ENCODE data around the gene SNW1. TPM values are rescaled to one million over a fixed set of nuclear protein-coding genes. Genes with fewer than 3 reads are reported as not detected.

The SNW1 gene
- total RNA-seq = 36.8 TPM

DNA sequence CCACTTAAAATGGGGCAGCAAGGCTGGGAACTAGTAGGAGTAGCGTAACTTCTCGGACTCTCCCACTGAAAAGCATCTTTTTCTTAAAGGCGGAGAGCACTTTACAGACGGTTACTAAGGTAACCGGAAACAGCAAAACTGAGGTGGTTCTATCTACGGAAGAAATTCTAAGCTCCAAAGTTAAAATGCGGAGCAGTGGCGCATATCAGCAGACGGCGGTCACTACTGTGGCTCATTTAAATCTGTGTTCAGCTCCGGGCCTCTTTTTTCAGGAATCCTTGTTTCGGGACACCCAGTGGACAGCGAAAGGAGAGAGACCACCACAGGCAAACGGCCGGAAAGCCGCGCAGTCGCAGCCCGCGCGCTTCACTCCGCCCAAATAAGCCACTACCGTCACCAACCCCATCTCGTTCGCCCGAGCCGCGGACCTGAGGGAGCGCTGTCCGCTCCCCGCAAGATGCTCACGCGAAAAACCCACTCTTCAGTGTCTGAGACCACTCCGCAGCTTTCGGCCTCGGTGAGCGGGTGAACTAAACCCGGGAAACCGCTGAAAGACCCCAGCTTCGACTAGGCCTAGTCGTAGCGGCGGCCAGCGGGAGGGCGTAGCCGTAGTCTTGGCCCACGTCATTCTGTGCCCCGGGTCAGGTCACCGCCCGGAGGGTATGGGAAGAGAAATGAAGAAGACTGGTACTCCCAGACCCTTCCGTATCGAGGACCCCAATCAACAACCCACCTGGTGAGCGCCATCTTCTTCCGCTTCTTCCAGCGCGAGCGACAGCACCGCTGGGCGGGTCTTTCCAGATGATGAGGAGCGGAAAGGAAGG, at the start of gene SNW1:
Gene SNW1, minus strand, starts transcription at position 776 of the 824 bp plus-strand sequence. Its CDS starts 29 bp downstream, at position 747.
- TF ChIP-seq POLR2AphosphoS5 (IDR thresholded peaks at IDR 0.05; ENCODE audit: insufficient read depth in 1 of 2, low read depth in 1 of 2) = peak; percentile 97
- TF ChIP-seq CTCF (IDR thresholded peaks at IDR 0.05) = no peak
- TF ChIP-seq POLR2A (IDR thresholded peaks at IDR 0.05) = peak in 1 of 2 donors; percentile 65
- peak in 1 of 2 donors; percentile 95 for DNase-seq (ENCODE audit: extremely low spot score in 2 of 2)
- Histone ChIP-seq H3K4me3 (peak within 1 kb of the TSS; percentile 70 to 97), H3K27ac (peak within 1 kb of the TSS; percentile 93), H3K36me3 (no peaks in the 10 kb centered on the region), H3K4me1 (peaks cover 45% of the 10 kb centered on the region), H3K9me3 (no peaks in the 10 kb centered on the region), H3K27me3 (no peaks in the 10 kb centered on the region)
- intact Hi-C loops (cut with DNase I) = no loop called here

DNA sequence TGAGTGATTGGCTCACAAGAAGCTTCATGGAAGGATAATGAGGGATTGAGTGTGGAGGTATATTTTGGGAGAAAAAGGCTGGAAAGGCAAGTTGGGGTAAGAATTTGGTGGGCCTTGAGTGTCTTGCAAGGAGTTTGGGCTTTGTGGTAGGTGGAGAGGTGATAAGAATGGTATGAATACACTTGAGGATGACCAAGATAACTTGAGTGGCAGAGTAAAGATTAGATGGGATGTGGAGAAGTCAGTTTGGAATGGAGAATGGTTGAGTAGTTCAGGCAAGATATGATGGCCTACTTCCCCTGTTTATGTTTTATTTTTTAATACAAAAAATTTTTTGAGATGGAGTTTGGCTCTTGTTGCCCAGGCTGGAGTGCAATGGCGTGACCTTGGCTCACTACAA, 48.1 kb upstream of the SNW1 start:
- Histone ChIP-seq H3K27me3 (no peaks in the 10 kb centered on the region), H3K9me3 (no peaks in the 10 kb centered on the region), H3K27ac (no peak overlapping the region), H3K4me3 (no peak overlapping the region), H3K4me1 (no peaks in the 10 kb centered on the region), H3K36me3 (no peaks in the 10 kb centered on the region)
- intact Hi-C loops (cut with DNase I) = no loop called here
- TF ChIP-seq POLR2AphosphoS5 (IDR thresholded peaks at IDR 0.05; ENCODE audit: insufficient read depth in 1 of 2, low read depth in 1 of 2) (no peak), POLR2A (IDR thresholded peaks at IDR 0.05) (no peak), CTCF (IDR thresholded peaks at IDR 0.05) (no peak)
- no peak for DNase-seq (ENCODE audit: extremely low spot score in 2 of 2)

- Histone ChIP-seq H3K9me3 (no peaks in the 10 kb centered on the region), H3K36me3 (no peaks in the 10 kb centered on the region), H3K4me1 (no peaks in the 10 kb centered on the region), H3K27me3 (no peaks in the 10 kb centered on the region), H3K27ac (no peak overlapping the region), H3K4me3 (no peak overlapping the region)
- intact Hi-C loops (cut with DNase I) = no loop called here
- no peak for DNase-seq (ENCODE audit: extremely low spot score in 2 of 2)
- no peak for TF ChIP-seq POLR2A (IDR thresholded peaks at IDR 0.05)
- no peak for TF ChIP-seq CTCF (IDR thresholded peaks at IDR 0.05)
- no peak for TF ChIP-seq POLR2AphosphoS5 (IDR thresholded peaks at IDR 0.05; ENCODE audit: insufficient read depth in 1 of 2, low read depth in 1 of 2)
These were observed 47.3 kb upstream of the SNW1 start for GRCh38 chr14:77808250-77808649.

GRCh38 chr14:77805706-77806105, 44.8 kb upstream of the SNW1 start:
- peaks cover 1% of the 10 kb centered on the region for H3K4me1 ChIP-seq
- H3K27me3 ChIP-seq = no peaks in the 10 kb centered on the region
- TF ChIP-seq POLR2A (IDR thresholded peaks at IDR 0.05) = no peak
- TF ChIP-seq CTCF (IDR thresholded peaks at IDR 0.05) = no peak
- no peak for TF ChIP-seq POLR2AphosphoS5 (IDR thresholded peaks at IDR 0.05; ENCODE audit: insufficient read depth in 1 of 2, low read depth in 1 of 2)
- no peak overlapping the region for H3K4me3 ChIP-seq
- H3K27ac ChIP-seq = no peak overlapping the region
- no peaks in the 10 kb centered on the region for H3K9me3 ChIP-seq
- no peaks in the 10 kb centered on the region for H3K36me3 ChIP-seq
- intact Hi-C loops (cut with DNase I) = no loop called here
- DNase-seq (ENCODE audit: extremely low spot score in 2 of 2) = no peak

DNA sequence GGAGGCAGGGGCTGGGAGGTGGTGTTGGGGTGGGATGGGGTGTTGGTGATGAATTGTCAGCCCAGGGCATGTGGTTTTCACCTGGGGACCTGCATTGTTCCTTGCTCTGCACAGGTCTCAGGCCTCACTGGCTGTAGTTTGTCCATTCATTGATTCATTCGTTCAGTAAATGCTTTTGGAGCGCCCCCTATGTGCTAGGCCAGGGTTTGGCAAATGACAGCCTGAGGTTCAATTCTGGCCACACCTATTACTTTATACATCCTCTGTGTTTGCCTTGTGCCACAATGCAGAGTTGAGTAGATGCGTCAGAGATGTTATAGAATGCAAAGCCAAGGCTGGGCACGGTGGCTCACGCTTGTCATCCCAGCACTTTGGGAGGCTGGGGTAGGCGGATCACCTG, 43.6 kb upstream of the SNW1 start:
- Histone ChIP-seq H3K4me1 (peaks cover 5% of the 10 kb centered on the region), H3K9me3 (no peaks in the 10 kb centered on the region), H3K4me3 (no peak overlapping the region), H3K36me3 (no peaks in the 10 kb centered on the region), H3K27me3 (no peaks in the 10 kb centered on the region), H3K27ac (no peak overlapping the region)
- DNase-seq (ENCODE audit: extremely low spot score in 2 of 2) = no peak
- TF ChIP-seq POLR2AphosphoS5 (IDR thresholded peaks at IDR 0.05; ENCODE audit: insufficient read depth in 1 of 2, low read depth in 1 of 2) = no peak
- intact Hi-C loops (cut with DNase I) = no loop called here
